Endothelial cell (in vitro differentiated cells): Measurements from ENCODE around the gene MADD. TPM values are rescaled to one million over a fixed set of nuclear protein-coding genes. Genes with fewer than 3 reads are reported as not detected.
"Not testable (repeated sequence)": the region's sequence is repeated elsewhere in the genome, so short reads cannot be mapped to it uniquely, and the experiment has no call there.

Experiments
- DNase-seq: peaks from one replicate; pipeline ENCODE4 v3.0.0; 2021; ENCODE audit warnings: low spot score
- H3K27ac Mint-ChIP-seq: one replicate; pipeline ENCODE4 v1.8.0; 2021; ENCODE audit warnings: mixed read lengths, inconsistent platforms; ENCODE audit not compliant: unreplicated experiment
- H3K27me3 Mint-ChIP-seq: one replicate; pipeline ENCODE4 v1.8.0; 2021; ENCODE audit warnings: mild to moderate bottlenecking, moderate library complexity, mixed read lengths, inconsistent platforms; ENCODE audit not compliant: unreplicated experiment
- H3K36me3 Mint-ChIP-seq: one replicate; pipeline ENCODE4 v1.8.0; 2021; ENCODE audit warnings: mild to moderate bottlenecking, low read depth, mixed read lengths, inconsistent platforms; ENCODE audit not compliant: unreplicated experiment
- H3K4me1 Mint-ChIP-seq: one replicate; pipeline ENCODE4 v1.8.0; 2021; ENCODE audit warnings: mild to moderate bottlenecking, mixed read lengths, inconsistent platforms; ENCODE audit not compliant: unreplicated experiment
- H3K4me3 Mint-ChIP-seq: one replicate; pipeline ENCODE4 v1.8.0; 2021; ENCODE audit warnings: mild to moderate bottlenecking, mixed read lengths, inconsistent platforms; ENCODE audit not compliant: unreplicated experiment
- H3K9me3 Mint-ChIP-seq: one replicate; pipeline ENCODE4 v1.8.0; 2021; ENCODE audit warnings: mixed read lengths, inconsistent platforms; ENCODE audit not compliant: unreplicated experiment
- CTCF ChIP-seq: fragments of 200-600 bp; sonication (generic); IDR thresholded peaks from one replicate; pipeline ENCODE4 v1.5.0; 2021; ENCODE audit warnings: antibody characterized with exemption; ENCODE audit not compliant: unreplicated experiment
- total RNA-seq: library from RNA; stranded (reverse); fragmentation: NEBNext Ultra II Directional; extraction: Animal tissue kit (Norgen Biotek cat#: 25700); gene quantifications from one replicate; pipeline ENCODE4 v1.2.1, GENCODE V29; 2021; ENCODE audit not compliant: unreplicated experiment

MADD gene
- total RNA-seq, 1 donor from 2014 or later: 61.2 TPM

DNA sequence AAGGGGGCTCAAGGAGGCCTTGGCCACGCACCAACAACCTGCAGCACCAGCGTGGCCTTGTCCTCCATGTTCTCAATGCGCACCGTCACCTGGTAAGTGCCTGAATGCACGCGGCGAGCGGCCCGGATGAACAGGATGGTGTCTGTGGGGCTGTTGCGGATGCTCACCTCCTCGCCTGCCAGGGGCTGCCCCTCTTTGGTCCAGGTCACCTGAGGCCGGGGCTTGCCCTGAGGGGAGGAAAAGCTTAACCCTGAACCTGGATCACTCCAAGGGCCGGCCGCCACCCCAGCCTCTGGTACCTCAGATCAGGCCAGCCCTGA lies 63.6 kb downstream of the MADD start:
- no peak overlapping the region for H3K4me3 Mint-ChIP-seq
- no peak for DNase-seq
- H3K4me1 Mint-ChIP-seq: peaks cover 13% of the 10 kb centered on the region
- peaks cover 6% of the 10 kb centered on the region for H3K27me3 Mint-ChIP-seq
- H3K9me3 Mint-ChIP-seq: no peaks in the 10 kb centered on the region
- no peak for TF ChIP-seq CTCF
- H3K27ac Mint-ChIP-seq: no peak overlapping the region
- peaks cover 8% of the 10 kb centered on the region for H3K36me3 Mint-ChIP-seq

GRCh38 chr11:47333886-47334443 lies 64.0 kb downstream of the MADD start:
- TF ChIP-seq CTCF: no peak

DNA sequence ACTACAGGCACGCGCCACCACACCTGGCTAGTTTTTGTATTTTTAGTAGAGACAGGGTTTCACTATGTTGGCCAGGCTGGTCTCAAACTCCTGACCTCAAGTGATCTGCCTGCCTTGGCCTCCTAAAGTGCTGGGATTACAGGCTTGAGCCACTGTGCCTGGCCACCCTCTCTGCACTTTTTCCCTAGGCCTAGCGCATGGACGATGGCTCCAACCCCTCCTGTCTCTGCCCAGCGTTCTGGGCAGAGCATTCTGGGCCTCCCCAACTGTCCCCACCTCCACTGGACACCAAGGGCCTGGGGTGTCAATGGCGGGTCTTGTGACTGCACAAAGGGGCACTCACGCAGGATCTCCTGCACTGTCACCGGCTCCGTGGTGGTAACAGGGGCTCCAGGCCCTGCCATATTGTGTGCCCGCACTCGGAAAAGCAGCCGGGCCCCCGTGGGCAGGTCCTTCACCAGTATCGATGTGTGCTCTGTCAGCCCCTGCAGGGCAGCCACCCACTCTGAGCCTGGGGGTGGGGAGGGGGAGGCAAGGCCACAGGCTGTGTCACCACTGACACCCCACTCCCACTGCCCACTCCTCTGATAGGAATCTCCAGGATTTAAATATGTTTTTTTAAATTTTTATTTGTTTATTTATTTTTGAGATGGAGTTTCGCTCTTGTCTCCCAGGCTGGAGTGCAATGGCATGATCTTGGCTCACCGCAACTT lies 64.9 kb downstream of the MADD start:
- not testable (repeated sequence) for H3K36me3 Mint-ChIP-seq, H3K9me3 Mint-ChIP-seq, H3K4me3 Mint-ChIP-seq, DNase-seq, H3K4me1 Mint-ChIP-seq, H3K27me3 Mint-ChIP-seq, H3K27ac Mint-ChIP-seq

More at GRCh38 chr11:47333886-47334443, 64.0 kb downstream of the MADD start:
- Mint-ChIP-seq H3K4me3 (no peak overlapping the region), H3K27me3 (peaks cover 9% of the 10 kb centered on the region), H3K4me1 (peaks cover 8% of the 10 kb centered on the region), H3K27ac (no peak overlapping the region), H3K36me3 (peaks cover 3% of the 10 kb centered on the region), H3K9me3 (no peaks in the 10 kb centered on the region)
- DNase-seq: no peak

- Mint-ChIP-seq H3K27ac (no peak overlapping the region), H3K9me3 (no peaks in the 10 kb centered on the region), H3K4me3 (no peak overlapping the region), H3K36me3 (no peaks in the 10 kb centered on the region), H3K4me1 (no peaks in the 10 kb centered on the region), H3K27me3 (peaks cover 13% of the 10 kb centered on the region)
- TF ChIP-seq CTCF: no peak
- no peak for DNase-seq
Measured at GRCh38 chr11:47335733-47336132, 65.8 kb downstream of the MADD start.

GRCh38 chr11:47336595-47336994 lies 66.7 kb downstream of the MADD start:
- Mint-ChIP-seq H3K4me3 (no peak overlapping the region), H3K9me3 (no peaks in the 10 kb centered on the region), H3K27ac (peak overlapping the region; percentile 27), H3K27me3 (peaks cover 14% of the 10 kb centered on the region), H3K4me1 (no peaks in the 10 kb centered on the region), H3K36me3 (no peaks in the 10 kb centered on the region)
- no peak for TF ChIP-seq CTCF
- DNase-seq: no peak
